Stimulated activated naive CD8-positive, alpha-beta T cell treated with anti-CD3 and anti-CD28 coated beads, Interleukin-15, Interleukin-2, amounts not matched to agents 100 U/mL and 50 U/mL, for 24 hours (primary cell): ENCODE measurements around the gene NCKAP5L.
"Not testable (repeated sequence)": the region's sequence is repeated elsewhere in the genome, so short reads cannot be mapped to it uniquely, and the experiment has no call there.

Source experiments
- ATAC-seq: fragments of 150-1000 bp; cut with Tn5 transposase; one replicate; pipeline ENCODE4 v1.10.0; 2021
- DNase-seq: peaks from one replicate; pipeline ENCODE4 v3.0.0; 2021

Gene NCKAP5L

GRCh38 chr12:49864798-49865090 lies 36.5 kb upstream of the NCKAP5L start:
- ATAC-seq (no peak), DNase-seq (no peak)

- no peak for DNase-seq
- ATAC-seq = no peak
Observed at GRCh38 chr12:49863946-49864797, 36.0 kb upstream of the NCKAP5L start.

- DNase-seq = not testable (repeated sequence)
Observed at GRCh38 chr12:49860921-49861320, 32.7 kb upstream of the NCKAP5L start.

DNA sequence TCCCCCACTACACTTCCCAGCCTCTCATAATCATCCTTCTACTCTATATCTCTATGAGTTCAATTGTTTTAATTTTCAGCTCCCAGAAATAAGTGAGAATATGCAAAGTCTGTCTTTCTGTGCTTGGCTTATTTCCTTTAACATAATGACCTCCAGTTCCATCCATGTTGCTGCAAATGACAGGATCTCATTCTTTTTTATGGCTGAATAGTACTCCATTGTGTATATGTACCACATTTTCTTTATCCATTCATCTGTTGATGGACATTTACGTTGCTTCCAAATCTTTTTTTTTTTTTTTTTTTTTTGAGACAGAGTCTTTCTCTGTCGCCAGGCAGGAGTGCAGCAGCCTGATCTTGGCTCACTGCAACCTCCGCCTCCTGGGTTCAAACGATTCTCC lies 27.7 kb upstream of the NCKAP5L start:
- not testable (repeated sequence) for ATAC-seq, DNase-seq

More at GRCh38 chr12:49860921-49861320, 32.7 kb upstream of the NCKAP5L start:
- not testable (repeated sequence) for ATAC-seq

DNA sequence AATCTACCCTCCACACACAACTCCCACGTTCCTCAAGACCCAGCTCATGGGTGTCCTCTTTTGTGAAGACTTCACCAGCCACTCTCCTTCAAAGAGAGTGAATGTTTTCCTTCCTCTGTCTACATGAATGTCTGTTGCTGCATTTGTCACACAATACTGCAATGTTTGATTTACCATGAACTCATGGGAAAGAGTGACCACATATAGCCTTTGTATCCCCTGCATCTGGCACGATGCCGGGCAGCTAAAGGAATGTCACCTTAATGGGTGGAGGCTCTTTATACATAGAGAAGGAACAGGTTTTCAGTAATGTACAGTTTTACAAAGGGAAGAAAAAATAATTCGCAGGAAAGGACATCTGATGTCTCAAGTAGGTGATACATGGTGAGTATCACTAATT lies 26.8 kb upstream of the NCKAP5L start:
- ATAC-seq (no peak), DNase-seq (no peak)

GRCh38 chr12:49853671-49854070 lies 25.5 kb upstream of the NCKAP5L start:
- DNase-seq (no peak), ATAC-seq (no peak)

DNA sequence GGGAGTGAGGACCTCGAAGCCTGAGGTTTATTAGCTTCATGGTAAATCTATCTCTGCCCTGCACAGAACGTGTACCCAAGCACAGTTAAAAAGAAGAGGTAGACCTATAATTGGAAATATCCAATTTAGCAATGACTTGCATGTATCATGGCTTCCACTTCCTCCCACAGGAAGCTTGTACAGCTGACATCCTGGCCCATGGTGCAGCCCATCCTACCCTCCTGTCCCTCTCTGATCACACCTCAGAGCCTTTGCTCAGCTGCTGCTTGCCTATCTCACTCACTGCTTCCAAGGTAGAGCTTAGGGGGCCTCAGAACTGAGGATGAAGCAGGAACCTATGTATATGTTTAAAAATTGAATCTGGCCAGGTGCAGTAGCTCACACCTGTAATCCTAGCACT lies 18.9 kb upstream of the NCKAP5L start:
- DNase-seq = no peak
- no peak for ATAC-seq

DNA sequence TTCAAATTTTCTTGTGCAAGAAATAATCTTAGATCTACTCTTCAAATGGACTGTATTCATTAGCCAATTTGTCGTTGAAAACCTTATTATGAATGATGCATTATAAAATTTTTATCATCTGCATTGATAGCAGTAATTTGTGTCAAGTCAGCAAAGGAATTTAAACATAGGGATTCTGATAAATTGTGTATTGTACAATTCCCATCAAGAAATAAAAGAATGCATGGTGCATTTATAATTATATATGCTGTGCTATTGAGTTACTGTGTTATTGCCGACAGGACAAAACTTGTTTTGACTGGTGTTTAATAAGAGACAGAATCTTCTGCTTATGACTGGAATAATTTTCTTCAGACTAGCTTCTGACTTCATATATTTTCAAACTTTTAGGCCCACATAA lies 17.8 kb upstream of the NCKAP5L start:
- no peak for DNase-seq
- no peak for ATAC-seq

GRCh38 chr12:49843876-49844437 lies 15.7 kb upstream of the NCKAP5L start:
- no peak for ATAC-seq
- DNase-seq = no peak

DNA sequence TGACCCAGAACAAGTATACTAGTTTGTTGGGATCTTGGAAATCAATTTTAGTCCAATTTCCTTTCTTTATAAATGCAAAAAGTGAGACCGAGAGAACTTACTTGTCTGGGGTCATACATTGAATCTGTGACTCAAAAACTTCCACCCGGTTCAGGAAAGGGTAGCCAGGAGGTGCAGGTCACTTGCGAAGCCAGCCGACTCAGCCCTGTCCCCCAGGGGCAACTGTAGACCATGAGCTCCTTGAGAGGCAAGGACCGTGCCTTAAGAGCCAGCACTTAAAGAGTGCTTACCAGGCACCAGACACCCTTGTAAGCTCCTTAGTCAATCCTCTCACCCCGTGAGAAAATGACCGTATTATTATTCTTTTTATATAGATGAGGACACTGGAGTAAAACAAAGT lies 15.2 kb upstream of the NCKAP5L start:
- ATAC-seq (no peak), DNase-seq (no peak)

- peak; percentile 96 for DNase-seq
- ATAC-seq = peak; percentile 95
Observed at GRCh38 chr12:49842519-49843352, 14.5 kb upstream of the NCKAP5L start, which contains the start of gene BCDIN3D. TSS of gene BCDIN3D (minus strand) at chr12:49843106. CDS start at chr12:49843087, 19 bp downstream.

- DNase-seq (peak; percentile 37), ATAC-seq (no peak)
Observed at GRCh38 chr12:49838973-49839633, 10.9 kb upstream of the NCKAP5L start.

- ATAC-seq = no peak
- DNase-seq = no peak
Observed at GRCh38 chr12:49832836-49833421, 4.7 kb upstream of the NCKAP5L start.

- no peak for ATAC-seq
- DNase-seq = no peak
Observed at GRCh38 chr12:49831717-49832116, 3.5 kb upstream of the NCKAP5L start.

DNA sequence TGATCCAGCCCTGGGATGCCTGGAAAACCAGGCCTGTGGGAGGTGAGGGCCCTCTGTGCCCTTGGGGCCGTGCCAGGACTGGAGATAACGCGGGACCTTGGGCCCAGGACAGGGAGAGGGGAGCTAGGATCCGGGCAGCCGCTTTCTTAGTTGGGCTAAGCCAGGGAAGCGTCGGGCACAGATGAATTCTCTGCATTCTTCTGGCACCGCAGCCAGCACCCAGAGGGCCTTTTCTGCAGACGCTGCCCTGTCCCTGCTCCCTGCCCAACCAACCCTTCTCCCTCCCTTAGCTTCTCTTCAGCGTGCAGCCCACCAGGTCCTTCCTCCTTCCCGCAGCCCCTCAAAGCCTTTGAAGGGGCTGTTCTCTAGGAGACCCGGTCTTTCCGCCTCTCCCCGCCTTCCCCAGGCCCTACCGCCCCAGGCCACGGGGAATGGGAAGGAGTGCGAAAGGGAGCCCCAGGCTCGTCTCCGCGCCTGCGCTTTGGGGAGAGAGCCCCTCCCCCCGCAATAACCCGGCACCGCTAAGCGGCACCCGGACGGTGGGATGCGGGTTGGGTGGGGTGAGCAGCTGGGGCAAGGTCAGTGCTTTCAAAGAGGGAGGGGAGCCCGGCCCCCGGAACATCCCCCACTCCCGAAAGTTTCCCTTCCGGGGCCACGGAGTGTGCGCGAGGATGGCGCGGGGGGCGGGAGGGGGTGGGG lies 663 bp downstream of the NCKAP5L start:
- ATAC-seq = peak; percentile 3
- DNase-seq = peak; percentile 63

DNA sequence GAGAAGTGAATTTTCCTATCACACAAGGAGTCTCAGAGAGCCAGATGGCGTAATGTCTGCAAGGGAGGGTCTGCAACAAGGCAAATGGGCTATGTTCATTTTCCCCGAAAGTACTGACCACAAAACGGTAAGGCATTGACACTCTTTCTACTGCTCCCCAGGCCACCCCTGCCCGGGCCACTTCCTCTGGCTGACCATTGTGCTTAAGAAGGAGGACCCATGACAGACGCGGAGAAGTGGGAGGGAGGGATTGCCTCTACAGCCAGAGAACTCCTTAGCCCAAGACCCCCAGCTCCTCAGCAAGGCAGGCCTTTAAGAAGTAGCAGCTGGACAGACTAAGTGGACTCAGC lies 1.2 kb downstream of the NCKAP5L start:
- DNase-seq = no peak
- ATAC-seq = no peak

GRCh38 chr12:49825971-49826421 lies 2.2 kb downstream of the NCKAP5L start:
- no peak for ATAC-seq
- no peak for DNase-seq

GRCh38 chr12:49825360-49825970 lies 2.7 kb downstream of the NCKAP5L start:
- DNase-seq (no peak), ATAC-seq (no peak)

DNA sequence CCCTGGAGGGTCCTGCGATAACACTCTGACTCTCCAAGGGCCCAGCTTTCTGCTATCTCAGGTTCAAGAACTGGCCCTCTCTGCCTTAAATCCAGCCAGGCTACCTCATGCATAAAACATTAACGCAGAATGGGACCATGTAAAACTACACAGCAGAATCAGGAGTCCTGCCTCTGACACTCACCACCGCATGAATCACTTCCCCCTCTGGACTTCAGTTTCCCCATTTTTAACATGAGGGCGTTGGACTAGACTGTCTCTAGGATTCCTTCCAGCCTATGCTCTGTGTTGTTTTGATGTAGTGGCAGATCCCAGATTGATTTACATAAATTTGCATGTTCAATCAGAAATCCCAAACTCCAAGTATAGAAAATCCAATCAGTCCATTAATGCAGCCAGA lies 3.3 kb downstream of the NCKAP5L start:
- ATAC-seq (no peak), DNase-seq (no peak)

GRCh38 chr12:49824416-49824815 lies 3.8 kb downstream of the NCKAP5L start:
- DNase-seq = no peak
- ATAC-seq = no peak

DNA sequence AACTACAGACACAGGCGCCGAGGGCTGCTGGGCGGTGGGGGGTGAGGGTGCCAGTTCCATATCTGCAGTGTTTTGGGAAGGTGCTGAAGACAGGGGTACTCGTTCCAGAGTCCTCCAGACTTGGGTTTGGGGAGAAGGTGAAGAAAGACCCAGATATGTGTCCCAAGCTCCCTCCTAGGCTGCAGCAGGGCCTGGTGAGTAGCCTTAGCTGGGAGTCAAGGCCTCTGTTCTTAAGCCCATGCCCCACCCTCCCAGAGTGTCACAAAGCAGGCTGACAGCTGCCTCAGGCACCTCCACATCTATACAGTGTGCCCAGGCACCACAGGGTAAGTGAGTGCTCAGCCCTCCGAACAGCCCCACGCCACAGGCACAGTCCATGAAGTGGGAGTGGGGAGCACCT lies 4.3 kb downstream of the NCKAP5L start:
- DNase-seq (no peak), ATAC-seq (no peak)
